Neural progenitor cell (in vitro differentiated cells): ENCODE data around the gene TMEM266.

Experiments used
- CTCF ChIP-seq: fragments of 200-600 bp; sonication (generic); IDR thresholded peaks from 2 replicates; pipeline ENCODE4 v1.5.1; 2017; ENCODE audit warnings: antibody characterized with exemption, mild to moderate bottlenecking
- EZH2 ChIP-seq: fragments of 200-600 bp; sonication (generic); IDR thresholded peaks from 2 replicates; pipeline ENCODE4 v1.6.1; 2017; ENCODE audit warnings: antibody characterized with exemption, mild to moderate bottlenecking, moderate library complexity
- EZH2phosphoT487 ChIP-seq: fragments of 200-600 bp; sonication (generic); IDR thresholded peaks from 2 replicates; pipeline ENCODE4 v1.6.1; 2017; ENCODE audit warnings: antibody characterized with exemption

GRCh38 chr15:76099388-76099787, 39.6 kb downstream of the TMEM266 start:
- TF ChIP-seq CTCF = no peak
- no peak for TF ChIP-seq EZH2phosphoT487
- no peak for TF ChIP-seq EZH2
